OCI-LY7 (cell line): Measurements from ENCODE around the gene GGTLC1. TPM values are rescaled to one million over a fixed set of nuclear protein-coding genes. Genes with fewer than 3 reads are reported as not detected.

Experiments used
- BruUV-seq: library from RNA; stranded (reverse); fragments of 400-500 nt; replicated peaks from 2 replicates; lab custom pipeline; 2021; lab: Mats Ljungman, UMichigan
- CTCF ChIA-PET: fragments of 300-600 bp; sonication (Branson Sonifier 250); formaldehyde crosslinking; loops from one replicate; lab custom pipeline; 2022; ENCODE audit warnings: antibody characterized with exemption; ENCODE audit not compliant: unreplicated experiment; lab: Charles Lee
- POLR2A ChIA-PET: fragments of 300-600 bp; sonication (Branson Sonifier 250); formaldehyde crosslinking; loops from one replicate; lab custom pipeline; 2022; ENCODE audit warnings: antibody characterized with exemption; lab: Charles Lee
- DNase-seq: peaks from one replicate; pipeline ENCODE4 v3.0.0-alpha.2; 2015; ENCODE audit warnings: low spot score
- H2AFZ ChIP-seq: fragments of 200-600 bp; sonication (generic), shearing (Covaris generic); 2 replicates; pipeline ENCODE4 v1.6.1; 2014; ENCODE audit warnings: mild to moderate bottlenecking, antibody characterized with exemption, low read length, moderate library complexity
- H3K27ac ChIP-seq: fragments of 200-600 bp; sonication (generic); 2 replicates; pipeline ENCODE4 v1.5.1; 2014; ENCODE audit warnings: mixed run types, low read depth, mild to moderate bottlenecking, moderate library complexity, low read length, inconsistent platforms; ENCODE audit not compliant: poor library complexity, severe bottlenecking
- H3K36me3 ChIP-seq: fragments of 200-600 bp; sonication (generic); 2 replicates; pipeline ENCODE4 v1.6.1; 2014; ENCODE audit warnings: mild to moderate bottlenecking, antibody characterized with exemption, low read length, moderate library complexity, mixed read lengths; ENCODE audit not compliant: insufficient read depth
- H3K4me1 ChIP-seq: fragments of 200-600 bp; sonication (generic); 2 replicates; pipeline ENCODE4 v1.5.1; 2014; ENCODE audit warnings: mild to moderate bottlenecking, low read length; ENCODE audit not compliant: insufficient read depth, poor library complexity, severe bottlenecking
- H3K4me2 ChIP-seq: fragments of 200-600 bp; sonication (generic); 2 replicates; pipeline ENCODE4 v1.6.1; 2014; ENCODE audit warnings: mild to moderate bottlenecking, low read length
- H3K4me3 ChIP-seq: fragments of 200-600 bp; sonication (generic); 2 replicates; pipeline ENCODE4 v1.5.1; 2014; ENCODE audit warnings: mild to moderate bottlenecking, low read depth, low read length; ENCODE audit not compliant: poor library complexity, severe bottlenecking
- H3K79me2 ChIP-seq: fragments of 200-600 bp; sonication (generic); 2 replicates; pipeline ENCODE4 v1.6.1; 2016; ENCODE audit warnings: low read depth, mild to moderate bottlenecking, low read length, moderate library complexity, mixed read lengths; ENCODE audit not compliant: insufficient read depth
- H3K9me2 ChIP-seq: fragments of 200-600 bp; sonication (generic); 2 replicates; pipeline ENCODE4 v1.6.1; 2016; ENCODE audit warnings: mild to moderate bottlenecking, low read length, mixed read lengths; ENCODE audit not compliant: insufficient read depth
- H3K9me3 ChIP-seq: fragments of 200-600 bp; sonication (generic); 2 replicates; pipeline ENCODE4 v1.6.1; 2014; ENCODE audit warnings: mild to moderate bottlenecking, mixed run types, low read length, mixed read lengths
- H4K20me1 ChIP-seq: fragments of 200-600 bp; sonication (generic); 2 replicates; pipeline ENCODE4 v1.6.1; 2014; ENCODE audit warnings: mild to moderate bottlenecking, antibody characterized with exemption, low read length, moderate library complexity, mixed read lengths; ENCODE audit not compliant: insufficient read depth
- EZH2phosphoT487 ChIP-seq: fragments of 200-600 bp; sonication (generic); IDR thresholded peaks from 2 replicates; pipeline ENCODE4 v1.6.1; 2018; ENCODE audit warnings: low read depth, borderline replicate concordance, mild to moderate bottlenecking, mixed run types, antibody characterized with exemption, low read length, moderate library complexity, mixed read lengths
- intact Hi-C: fragments of 100-400 bp; cut with micrococcal nuclease; formaldehyde crosslinking; loops from one replicate; pipeline ENCODE4 v1.10.0; 2022; ENCODE audit not compliant: unreplicated experiment
- total RNA-seq, 2 experiments: library from RNA; depleted of rRNA in 1 of 2; stranded (reverse); fragments of >200 nt in 1 of 2; shearing (Covaris generic) in 1 of 2; gene quantifications; 2 replicates each; pipeline ENCODE4 v1.2.3, GENCODE V29; 2014 to 2022
- TF ChIP-seq, protein P1 (sequence below): fragments of 200-600 bp; sonication (generic); conservative IDR thresholded peaks from 2 replicates; pipeline ENCODE4 v1.5.1; 2014; ENCODE audit warnings: mild to moderate bottlenecking, antibody characterized with exemption, low read length, moderate library complexity, mixed read lengths

GGTLC1 gene
- total RNA-seq, 2 experiments from 2014 or later, result not detected

DNA sequence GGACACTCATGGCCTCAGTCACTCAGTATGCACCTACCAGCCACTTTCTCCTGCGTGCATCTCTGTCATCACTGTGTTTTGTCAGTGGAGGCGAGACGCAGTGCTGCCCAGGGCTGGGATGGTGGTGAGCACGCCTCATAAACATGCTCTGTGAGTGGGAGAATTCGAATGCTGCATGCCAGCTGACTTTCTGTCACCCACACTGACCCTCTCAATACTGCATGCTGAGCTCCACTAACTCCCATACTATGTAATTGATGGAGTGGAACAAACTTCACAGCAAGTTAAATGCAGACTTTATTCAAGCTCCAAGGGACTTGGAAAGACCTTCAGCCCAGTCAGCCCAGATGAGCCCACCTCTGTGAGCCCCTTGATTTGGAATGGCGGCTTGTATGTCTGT is 22.7 kb upstream of the GGTLC1 start:
- Histone ChIP-seq H3K4me3 (no peak overlapping the region), H3K79me2 (no peaks in the 10 kb centered on the region), H4K20me1 (no peaks in the 10 kb centered on the region), H3K9me3 (no peaks in the 10 kb centered on the region), H3K4me2 (no peak overlapping the region), H3K9me2 (no peaks in the 10 kb centered on the region), H2AFZ (no peak overlapping the region), H3K4me1 (no peaks in the 10 kb centered on the region), H3K27ac (no peak overlapping the region), H3K36me3 (no peaks in the 10 kb centered on the region)
- CTCF ChIA-PET, result no interaction called here
- no TSS peak for BruUV-seq
- TF ChIP-seq EZH2phosphoT487, result no peak
- TF ChIP-seq, protein P1, sequence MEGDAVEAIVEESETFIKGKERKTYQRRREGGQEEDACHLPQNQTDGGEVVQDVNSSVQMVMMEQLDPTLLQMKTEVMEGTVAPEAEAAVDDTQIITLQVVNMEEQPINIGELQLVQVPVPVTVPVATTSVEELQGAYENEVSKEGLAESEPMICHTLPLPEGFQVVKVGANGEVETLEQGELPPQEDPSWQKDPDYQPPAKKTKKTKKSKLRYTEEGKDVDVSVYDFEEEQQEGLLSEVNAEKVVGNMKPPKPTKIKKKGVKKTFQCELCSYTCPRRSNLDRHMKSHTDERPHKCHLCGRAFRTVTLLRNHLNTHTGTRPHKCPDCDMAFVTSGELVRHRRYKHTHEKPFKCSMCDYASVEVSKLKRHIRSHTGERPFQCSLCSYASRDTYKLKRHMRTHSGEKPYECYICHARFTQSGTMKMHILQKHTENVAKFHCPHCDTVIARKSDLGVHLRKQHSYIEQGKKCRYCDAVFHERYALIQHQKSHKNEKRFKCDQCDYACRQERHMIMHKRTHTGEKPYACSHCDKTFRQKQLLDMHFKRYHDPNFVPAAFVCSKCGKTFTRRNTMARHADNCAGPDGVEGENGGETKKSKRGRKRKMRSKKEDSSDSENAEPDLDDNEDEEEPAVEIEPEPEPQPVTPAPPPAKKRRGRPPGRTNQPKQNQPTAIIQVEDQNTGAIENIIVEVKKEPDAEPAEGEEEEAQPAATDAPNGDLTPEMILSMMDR, result no peak
- POLR2A ChIA-PET, result no interaction called here
- no peak for DNase-seq
- intact Hi-C loops, result no loop called here

DNA sequence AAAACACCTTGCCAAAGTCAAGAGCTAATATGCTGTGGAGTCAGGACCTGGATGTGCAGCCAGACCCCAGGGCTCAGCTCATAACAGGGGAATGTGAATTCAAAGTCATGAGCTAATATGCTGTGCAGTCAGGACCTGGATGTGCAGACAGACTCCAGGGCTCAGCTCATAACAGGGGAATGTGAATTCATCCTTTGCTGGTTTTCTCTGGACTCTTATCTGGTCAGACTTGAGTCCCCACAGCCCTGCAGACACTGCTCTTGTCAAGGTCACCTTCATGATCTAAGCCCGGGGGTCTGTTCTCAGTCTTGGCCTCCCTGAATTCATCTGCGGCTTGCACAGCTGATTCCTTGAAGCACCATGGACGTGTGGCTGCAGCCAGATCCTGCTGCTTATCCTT is 19.2 kb upstream of the GGTLC1 start:
- H3K9me2 ChIP-seq, result no peaks in the 10 kb centered on the region
- POLR2A ChIA-PET, result interaction anchor here (1.4 kb wide), 1 partner anchor 20 kb away, joined by 4 read pairs; no protein-coding TSS in a partner anchor
- intact Hi-C loops, result no loop called here

DNA sequence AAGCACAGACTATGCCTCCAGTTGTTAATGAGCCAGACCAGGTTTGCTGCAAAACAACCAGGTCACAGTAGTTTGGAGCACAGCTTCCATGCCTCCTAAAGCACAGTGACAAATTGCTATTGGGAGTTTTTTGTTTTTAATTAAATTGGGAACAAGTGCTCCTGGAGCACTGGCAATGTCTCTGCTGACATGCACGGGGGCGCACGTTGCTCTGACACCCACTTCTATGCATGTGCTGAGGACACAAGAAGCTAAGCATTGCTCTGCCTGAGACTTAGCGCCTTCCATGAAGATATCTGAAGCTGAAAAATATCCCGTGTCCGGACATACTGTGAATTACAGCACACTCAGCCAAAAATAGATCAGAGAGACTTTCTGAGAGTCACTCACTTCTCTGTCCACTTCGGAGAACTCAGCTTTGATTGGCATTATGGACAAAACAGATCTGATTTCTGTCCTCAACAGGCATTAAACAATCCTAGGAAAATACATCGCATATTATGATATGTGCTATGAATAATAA is 18.6 kb upstream of the GGTLC1 start:
- no peaks in the 10 kb centered on the region for H3K36me3 ChIP-seq
- intact Hi-C loops, result no loop called here
- DNase-seq, result no peak

More for the DNA sequence above, 19.2 kb upstream of the GGTLC1 start:
- Histone ChIP-seq H3K36me3 (no peaks in the 10 kb centered on the region), H3K79me2 (no peaks in the 10 kb centered on the region), H4K20me1 (no peaks in the 10 kb centered on the region), H3K4me2 (no peak overlapping the region), H2AFZ (no peak overlapping the region), H3K9me3 (no peaks in the 10 kb centered on the region), H3K27ac (no peak overlapping the region), H3K4me3 (no peak overlapping the region), H3K4me1 (no peaks in the 10 kb centered on the region)
- CTCF ChIA-PET, result no interaction called here
- BruUV-seq, result no TSS peak
- DNase-seq, result no peak
- no peak for TF ChIP-seq EZH2phosphoT487
- TF ChIP-seq, protein P1, result no peak

More for the DNA sequence above, 18.6 kb upstream of the GGTLC1 start:
- no TSS peak for BruUV-seq
- H3K4me2 ChIP-seq, result no peak overlapping the region
- H2AFZ ChIP-seq, result no peak overlapping the region
- no peaks in the 10 kb centered on the region for H3K9me3 ChIP-seq
- TF ChIP-seq, protein P1, result no peak
- no peak for TF ChIP-seq EZH2phosphoT487
- peaks cover 5% of the 10 kb centered on the region for H3K4me1 ChIP-seq
- no peaks in the 10 kb centered on the region for H4K20me1 ChIP-seq
- H3K79me2 ChIP-seq, result no peaks in the 10 kb centered on the region
- no peak overlapping the region for H3K4me3 ChIP-seq
- no peaks in the 10 kb centered on the region for H3K9me2 ChIP-seq
- POLR2A ChIA-PET, result no interaction called here
- no peak overlapping the region for H3K27ac ChIP-seq
- CTCF ChIA-PET, result no interaction called here
